Measurements from ENCODE around the gene LCE5A. TPM values are rescaled to one million over a fixed set of nuclear protein-coding genes. Genes with fewer than 3 reads are reported as not detected.

Gene LCE5A
- polyA plus RNA-seq, 1 experiment: not detected

DNA sequence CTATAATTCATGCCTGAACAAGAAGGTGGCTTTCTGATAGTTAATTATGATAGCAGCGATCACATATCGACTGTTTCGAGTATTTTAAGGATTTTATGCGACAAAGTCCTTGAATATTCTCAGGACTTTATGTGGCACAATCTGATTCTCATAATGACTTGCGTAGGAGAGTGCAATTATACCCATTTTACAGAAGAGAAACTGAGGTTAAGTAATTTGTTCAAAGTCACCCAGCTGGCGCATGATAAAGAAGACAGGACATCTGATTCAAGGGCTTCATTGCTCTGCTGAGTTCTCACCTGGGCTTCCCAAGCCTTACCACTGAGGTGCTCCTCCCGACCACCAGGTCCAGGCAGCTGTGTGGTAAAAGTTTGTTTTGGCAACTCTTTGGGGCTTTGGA lies 5.5 kb downstream of the LCE5A start:
- peaks cover 11% of the 10 kb centered on the region for H3K27me3 ChIP-seq (ENCODE audit: control insufficient read depth, insufficient read depth, low read length)
- TF ChIP-seq, protein P1, sequence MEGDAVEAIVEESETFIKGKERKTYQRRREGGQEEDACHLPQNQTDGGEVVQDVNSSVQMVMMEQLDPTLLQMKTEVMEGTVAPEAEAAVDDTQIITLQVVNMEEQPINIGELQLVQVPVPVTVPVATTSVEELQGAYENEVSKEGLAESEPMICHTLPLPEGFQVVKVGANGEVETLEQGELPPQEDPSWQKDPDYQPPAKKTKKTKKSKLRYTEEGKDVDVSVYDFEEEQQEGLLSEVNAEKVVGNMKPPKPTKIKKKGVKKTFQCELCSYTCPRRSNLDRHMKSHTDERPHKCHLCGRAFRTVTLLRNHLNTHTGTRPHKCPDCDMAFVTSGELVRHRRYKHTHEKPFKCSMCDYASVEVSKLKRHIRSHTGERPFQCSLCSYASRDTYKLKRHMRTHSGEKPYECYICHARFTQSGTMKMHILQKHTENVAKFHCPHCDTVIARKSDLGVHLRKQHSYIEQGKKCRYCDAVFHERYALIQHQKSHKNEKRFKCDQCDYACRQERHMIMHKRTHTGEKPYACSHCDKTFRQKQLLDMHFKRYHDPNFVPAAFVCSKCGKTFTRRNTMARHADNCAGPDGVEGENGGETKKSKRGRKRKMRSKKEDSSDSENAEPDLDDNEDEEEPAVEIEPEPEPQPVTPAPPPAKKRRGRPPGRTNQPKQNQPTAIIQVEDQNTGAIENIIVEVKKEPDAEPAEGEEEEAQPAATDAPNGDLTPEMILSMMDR (IDR thresholded peaks at IDR 0.05; ENCODE audit: insufficient read depth, low read depth, low read length): no peak
- no peak overlapping the region for H3K4me3 ChIP-seq (ENCODE audit: low read depth, low read length)
- no peaks in the 10 kb centered on the region for H3K36me3 ChIP-seq (ENCODE audit: control insufficient read depth, insufficient read depth, low read length)
- no peak for DNase-seq (ENCODE audit: low read depth)
- ChIA-PET CTCF (interaction anchor here (1.1 to 1.9 kb wide), 3 partner anchors 20 to 58 kb away, joined by 3 to 8 read pairs (median 3); no protein-coding TSS in a partner anchor), POLR2A (no interaction called here)

GRCh38 chr1:152517237-152517811 lies 6.7 kb downstream of the LCE5A start:
- POLR2A ChIA-PET: no interaction called here
- TF ChIP-seq, protein P1 (IDR thresholded peaks at IDR 0.05; ENCODE audit: insufficient read depth, low read depth, low read length): no peak
- no peaks in the 10 kb centered on the region for H3K36me3 ChIP-seq (ENCODE audit: control insufficient read depth, insufficient read depth, low read length)
- no peak for DNase-seq (ENCODE audit: low read depth)
- H3K4me3 ChIP-seq (ENCODE audit: low read depth, low read length): no peak overlapping the region
- peaks cover 11% of the 10 kb centered on the region for H3K27me3 ChIP-seq (ENCODE audit: control insufficient read depth, insufficient read depth, low read length)
- CTCF ChIA-PET: interaction anchor here (1.5 to 1.6 kb wide), 2 partner anchors 16 to 21 kb away, joined by 3 to 7 read pairs; no protein-coding TSS in a partner anchor

GRCh38 chr1:152519851-152520250 lies 9.2 kb downstream of the LCE5A start:
- Histone ChIP-seq H3K27me3 (ENCODE audit: control insufficient read depth, insufficient read depth, low read length) (peaks cover 6% of the 10 kb centered on the region), H3K36me3 (ENCODE audit: control insufficient read depth, insufficient read depth, low read length) (no peaks in the 10 kb centered on the region), H3K4me3 (ENCODE audit: low read depth, low read length) (no peak overlapping the region)
- TF ChIP-seq, protein P1 (IDR thresholded peaks at IDR 0.05; ENCODE audit: insufficient read depth, low read depth, low read length): no peak
- ChIA-PET POLR2A (no interaction called here), CTCF (no interaction called here)
- no peak for DNase-seq (ENCODE audit: low read depth)

DNA sequence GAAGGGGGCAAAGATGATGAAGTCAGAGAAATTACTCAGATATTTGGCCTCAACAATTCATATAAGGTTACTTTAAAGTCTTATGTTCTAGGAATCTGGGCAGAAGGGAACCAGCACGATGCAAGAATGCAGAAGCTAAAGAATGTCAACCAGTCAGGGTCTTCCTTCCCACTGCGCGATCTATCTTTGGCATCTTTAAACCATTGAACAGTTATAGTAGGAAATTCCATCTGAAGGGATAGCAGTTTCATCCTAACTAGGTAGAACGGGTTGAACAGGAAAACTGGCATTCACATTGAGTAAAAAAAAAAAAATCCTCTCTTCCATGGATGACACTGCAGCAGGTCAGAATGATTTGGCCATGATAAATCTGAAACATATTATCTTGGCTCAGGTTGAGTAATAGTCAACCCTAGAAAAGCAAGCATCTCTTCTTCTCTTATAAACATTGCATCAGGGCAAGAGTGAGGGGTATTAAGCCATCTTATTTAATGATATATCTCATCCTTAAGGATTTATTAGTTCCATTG lies 10.0 kb downstream of the LCE5A start:
- CTCF ChIA-PET: interaction anchor here (1.0 kb wide), 1 partner anchor 61 kb away, joined by 3 read pairs; no protein-coding TSS in a partner anchor
- POLR2A ChIA-PET: no interaction called here
- Histone ChIP-seq H3K4me3 (ENCODE audit: low read depth, low read length) (no peak overlapping the region), H3K27me3 (ENCODE audit: control insufficient read depth, insufficient read depth, low read length) (peaks cover 3% of the 10 kb centered on the region), H3K36me3 (ENCODE audit: control insufficient read depth, insufficient read depth, low read length) (no peaks in the 10 kb centered on the region)
- no peak for DNase-seq (ENCODE audit: low read depth)
- TF ChIP-seq, protein P1 (IDR thresholded peaks at IDR 0.05; ENCODE audit: insufficient read depth, low read depth, low read length): no peak

- ChIA-PET CTCF (no interaction called here), POLR2A (no interaction called here)
- no peak for DNase-seq (ENCODE audit: low read depth)
- Histone ChIP-seq H3K27me3 (ENCODE audit: control insufficient read depth, insufficient read depth, low read length) (no peaks in the 10 kb centered on the region), H3K36me3 (ENCODE audit: control insufficient read depth, insufficient read depth, low read length) (no peaks in the 10 kb centered on the region), H3K4me3 (ENCODE audit: low read depth, low read length) (no peak overlapping the region)
- TF ChIP-seq, protein P1 (IDR thresholded peaks at IDR 0.05; ENCODE audit: insufficient read depth, low read depth, low read length): no peak
These were observed 14.6 kb downstream of the LCE5A start for GRCh38 chr1:152525080-152525641.

Measured in BJ (cell line).